IPS-18a (cell line): ENCODE data around the gene NHSL1.

Experiments used
- H3K27ac ChIP-seq: one replicate; pipeline ENCODE4 v1.5.1; 2013; ENCODE audit warnings: low read length
- H3K27me3 ChIP-seq: one replicate; pipeline ENCODE4 v1.6.1; 2013; ENCODE audit warnings: mild to moderate bottlenecking, low read length; ENCODE audit not compliant: control insufficient read depth, insufficient read depth
- H3K36me3 ChIP-seq: one replicate; pipeline ENCODE4 v1.6.1; 2013; ENCODE audit warnings: low read depth, low read length; ENCODE audit not compliant: control insufficient read depth
- H3K4me1 ChIP-seq: one replicate; pipeline ENCODE4 v1.6.1; 2013; ENCODE audit warnings: low read depth, low read length; ENCODE audit not compliant: control insufficient read depth
- H3K4me3 ChIP-seq: one replicate; pipeline ENCODE4 v1.5.1; 2013; ENCODE audit warnings: low read length
- H3K9ac ChIP-seq: one replicate; pipeline ENCODE4 v1.6.1; 2013; ENCODE audit warnings: mild to moderate bottlenecking, low read length, moderate library complexity
- H3K9me3 ChIP-seq: one replicate; pipeline ENCODE4 v1.6.1; 2013; ENCODE audit warnings: low read depth, low read length; ENCODE audit not compliant: control insufficient read depth

NHSL1 gene

DNA sequence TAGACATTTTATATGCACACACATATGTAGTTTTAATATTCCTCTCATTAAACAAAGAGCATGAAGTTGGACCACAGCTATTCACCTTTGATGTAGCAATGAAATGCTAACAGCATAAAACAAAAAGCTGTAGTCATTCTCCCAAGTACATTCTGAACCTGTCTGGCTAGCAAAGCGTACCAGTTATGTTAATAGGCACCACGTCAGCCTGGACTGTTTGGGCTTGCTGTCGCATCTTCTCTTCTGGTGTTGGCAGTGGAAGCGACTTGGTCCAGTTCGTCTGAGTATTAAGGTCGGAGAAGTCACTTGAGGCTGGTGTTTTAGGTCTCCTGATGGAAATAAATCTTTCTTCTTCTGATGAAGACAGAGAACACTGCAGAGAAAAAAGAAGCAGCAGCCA is 52.5 kb downstream of the NHSL1 start:
- H3K27me3 ChIP-seq: no peaks in the 10 kb centered on the region
- no peaks in the 10 kb centered on the region for H3K9me3 ChIP-seq
- H3K4me3 ChIP-seq: no peak overlapping the region
- H3K9ac ChIP-seq: no peak overlapping the region
- H3K36me3 ChIP-seq: peaks cover 8% of the 10 kb centered on the region
- no peaks in the 10 kb centered on the region for H3K4me1 ChIP-seq
- no peak overlapping the region for H3K27ac ChIP-seq

GRCh38 chr6:138443979-138444378 is 55.3 kb downstream of the NHSL1 start:
- Histone ChIP-seq H3K27ac (no peak overlapping the region), H3K4me1 (no peaks in the 10 kb centered on the region)

DNA sequence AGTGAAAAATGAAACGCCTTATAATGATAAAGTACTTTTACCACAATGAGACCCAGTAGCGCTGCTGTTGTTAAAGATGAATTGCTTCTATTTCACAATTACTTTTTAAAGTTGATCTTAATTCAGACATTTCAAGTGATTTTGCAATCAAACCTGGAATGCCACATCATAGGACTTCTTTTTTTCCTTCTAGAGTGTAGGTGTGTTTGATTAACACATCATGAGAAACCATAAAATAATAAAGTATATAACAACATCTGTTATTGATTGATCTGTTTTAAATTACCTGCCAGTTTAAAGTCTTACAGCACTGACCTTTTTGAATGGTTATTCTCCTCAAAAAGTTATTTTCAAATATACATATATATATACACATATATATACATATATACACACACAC is 56.6 kb downstream of the NHSL1 start:
- Histone ChIP-seq H3K27ac (no peak overlapping the region), H3K9me3 (no peaks in the 10 kb centered on the region), H3K36me3 (peaks cover 10% of the 10 kb centered on the region)

More at GRCh38 chr6:138443979-138444378, 55.3 kb downstream of the NHSL1 start:
- Histone ChIP-seq H3K9ac (no peak overlapping the region), H3K36me3 (peaks cover 10% of the 10 kb centered on the region), H3K27me3 (no peaks in the 10 kb centered on the region), H3K4me3 (no peak overlapping the region), H3K9me3 (no peaks in the 10 kb centered on the region)

GRCh38 chr6:138441965-138442364 is 57.3 kb downstream of the NHSL1 start:
- Histone ChIP-seq H3K4me1 (no peaks in the 10 kb centered on the region), H3K4me3 (no peak overlapping the region), H3K27me3 (no peaks in the 10 kb centered on the region), H3K9me3 (no peaks in the 10 kb centered on the region), H3K36me3 (peaks cover 10% of the 10 kb centered on the region), H3K9ac (no peak overlapping the region), H3K27ac (no peak overlapping the region)

More for the DNA sequence above, 56.6 kb downstream of the NHSL1 start:
- no peak overlapping the region for H3K4me3 ChIP-seq
- H3K9ac ChIP-seq: no peak overlapping the region
- H3K4me1 ChIP-seq: no peaks in the 10 kb centered on the region
- no peaks in the 10 kb centered on the region for H3K27me3 ChIP-seq

- no peak overlapping the region for H3K4me3 ChIP-seq
- H3K27ac ChIP-seq: no peak overlapping the region
- peaks cover 7% of the 10 kb centered on the region for H3K36me3 ChIP-seq
- H3K9me3 ChIP-seq: no peaks in the 10 kb centered on the region
- H3K9ac ChIP-seq: no peak overlapping the region
- H3K27me3 ChIP-seq: no peaks in the 10 kb centered on the region
- H3K4me1 ChIP-seq: no peaks in the 10 kb centered on the region
Observed at GRCh38 chr6:138440758-138441357, 58.4 kb downstream of the NHSL1 start.

DNA sequence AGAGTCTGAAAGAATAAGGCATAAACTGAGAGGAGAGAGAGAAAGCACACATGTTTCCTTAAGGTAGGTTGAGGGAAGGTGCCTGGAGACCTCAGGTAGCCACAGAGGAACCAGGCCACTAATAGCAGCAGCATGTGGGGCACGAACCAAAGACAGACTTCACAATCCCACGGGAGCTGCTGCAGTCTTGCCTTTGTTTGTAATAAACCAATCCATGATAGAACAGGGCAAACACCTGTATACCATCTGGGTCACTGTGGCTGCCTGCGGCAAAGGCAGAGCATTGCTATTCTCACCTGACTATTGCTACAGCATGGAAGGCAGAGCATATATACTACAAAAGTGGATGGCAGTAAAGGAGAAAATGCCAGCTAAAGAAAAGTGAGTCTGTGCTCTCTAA is 59.0 kb downstream of the NHSL1 start:
- H3K9ac ChIP-seq: no peak overlapping the region
- H3K36me3 ChIP-seq: peaks cover 7% of the 10 kb centered on the region

DNA sequence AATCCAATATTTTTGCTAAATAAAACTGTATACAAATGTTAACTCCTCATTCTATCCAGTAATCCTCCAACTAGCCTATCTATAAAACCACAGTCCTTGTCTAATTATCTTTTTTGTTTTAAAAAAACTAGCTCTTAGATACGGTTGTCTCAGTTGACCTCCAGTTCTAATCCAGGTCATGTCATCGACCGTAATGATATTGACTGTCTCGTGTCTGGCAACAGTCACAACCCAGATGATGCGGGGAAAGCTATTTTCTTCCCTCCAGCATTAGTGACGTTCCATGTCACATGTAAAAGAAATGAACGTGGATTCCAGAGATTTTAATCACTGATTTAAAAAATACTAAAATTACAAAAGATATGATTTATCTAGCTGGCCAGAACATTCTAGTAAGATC is 59.7 kb downstream of the NHSL1 start:
- H3K27ac ChIP-seq: no peak overlapping the region

More for the DNA sequence above, 59.0 kb downstream of the NHSL1 start:
- no peak overlapping the region for H3K4me3 ChIP-seq
- no peaks in the 10 kb centered on the region for H3K4me1 ChIP-seq
- no peak overlapping the region for H3K27ac ChIP-seq
- H3K9me3 ChIP-seq: no peaks in the 10 kb centered on the region
- no peaks in the 10 kb centered on the region for H3K27me3 ChIP-seq

DNA sequence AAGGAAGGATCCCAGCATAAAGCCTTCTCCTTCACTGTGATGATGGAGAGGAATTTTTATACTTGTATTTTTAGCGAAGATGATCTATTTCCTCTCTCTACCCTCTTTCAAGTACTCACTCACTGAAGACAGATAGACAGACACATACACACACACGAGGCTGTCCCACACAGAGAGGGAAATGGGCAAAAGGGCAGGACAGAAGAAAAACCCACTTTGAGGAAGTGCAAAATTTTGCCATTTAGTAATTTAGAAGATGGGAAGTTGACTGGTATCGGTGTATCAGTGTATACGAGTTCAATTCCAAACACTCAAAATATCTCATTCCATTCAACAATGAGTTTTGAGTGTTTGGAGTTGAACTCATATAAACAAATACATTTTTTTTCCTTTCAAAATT is 64.4 kb downstream of the NHSL1 start:
- H3K27ac ChIP-seq: no peak overlapping the region
- peaks cover 6% of the 10 kb centered on the region for H3K36me3 ChIP-seq
- no peaks in the 10 kb centered on the region for H3K4me1 ChIP-seq
- H3K9ac ChIP-seq: no peak overlapping the region
- H3K4me3 ChIP-seq: no peak overlapping the region
- no peaks in the 10 kb centered on the region for H3K27me3 ChIP-seq
- no peaks in the 10 kb centered on the region for H3K9me3 ChIP-seq

More for the DNA sequence above, 59.7 kb downstream of the NHSL1 start:
- Histone ChIP-seq H3K9ac (no peak overlapping the region), H3K9me3 (no peaks in the 10 kb centered on the region), H3K4me1 (no peaks in the 10 kb centered on the region), H3K36me3 (peaks cover 7% of the 10 kb centered on the region), H3K27me3 (no peaks in the 10 kb centered on the region), H3K4me3 (no peak overlapping the region)

DNA sequence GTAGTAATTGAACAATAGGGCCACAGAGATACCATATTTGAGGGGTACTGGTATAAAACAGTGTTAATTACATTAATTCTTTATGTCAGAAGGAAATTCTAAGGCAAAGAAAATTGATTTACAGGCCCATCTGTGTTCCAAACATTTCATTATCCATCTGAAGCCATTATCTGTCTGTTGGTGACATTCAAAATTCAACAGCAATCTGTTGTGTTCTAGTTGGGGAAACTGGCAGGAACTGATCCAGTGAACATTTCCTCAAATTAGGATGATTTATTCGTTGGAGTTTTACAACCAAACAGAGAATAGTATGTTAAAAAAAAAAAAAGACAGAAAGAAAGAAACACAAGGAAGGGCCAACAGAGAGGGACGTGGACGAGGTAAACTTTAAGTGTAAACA is 65.2 kb downstream of the NHSL1 start:
- H3K4me3 ChIP-seq: no peak overlapping the region
- H3K36me3 ChIP-seq: peaks cover 5% of the 10 kb centered on the region
- H3K27me3 ChIP-seq: no peaks in the 10 kb centered on the region
- no peaks in the 10 kb centered on the region for H3K9me3 ChIP-seq
- H3K27ac ChIP-seq: no peak overlapping the region
- H3K4me1 ChIP-seq: no peaks in the 10 kb centered on the region
- H3K9ac ChIP-seq: no peak overlapping the region

GRCh38 chr6:138432063-138432356 is 67.3 kb downstream of the NHSL1 start:
- Histone ChIP-seq H3K27me3 (no peaks in the 10 kb centered on the region), H3K36me3 (peaks cover 5% of the 10 kb centered on the region), H3K27ac (no peak overlapping the region), H3K9ac (no peak overlapping the region), H3K9me3 (no peaks in the 10 kb centered on the region), H3K4me1 (no peaks in the 10 kb centered on the region), H3K4me3 (no peak overlapping the region)

GRCh38 chr6:138431256-138432062 is 67.8 kb downstream of the NHSL1 start:
- Histone ChIP-seq H3K4me3 (no peak overlapping the region), H3K9ac (no peak overlapping the region), H3K27ac (no peak overlapping the region), H3K4me1 (no peaks in the 10 kb centered on the region), H3K36me3 (peaks cover 5% of the 10 kb centered on the region), H3K27me3 (no peaks in the 10 kb centered on the region), H3K9me3 (no peaks in the 10 kb centered on the region)
